HepG2 (cell line): ENCODE results near the gene CES2. TPM values are rescaled to one million over a fixed set of nuclear protein-coding genes. Genes with fewer than 3 reads are reported as not detected.

Experiments used
- ATAC-seq: fragments of 200-7000 bp; cut with Tn5 transposase; 3 replicates; pipeline ENCODE4 v1.9.1; 2020; ENCODE audit warnings: mild to moderate bottlenecking, moderate library complexity
- BruUV-seq: library from RNA; stranded (reverse); fragments of 400-500 nt; replicated peaks from 2 replicates; lab custom pipeline; 2021; lab: Mats Ljungman, UMichigan
- CTCF ChIA-PET: fragments of 300-600 bp; formaldehyde crosslinking; extraction: SDS; loops from one replicate; lab custom pipeline; 2021; ENCODE audit warnings: low total read pairs, inconsistent platforms, low intra/inter-chr PET ratio; lab: Yijun Ruan, JAX
- POLR2A ChIA-PET: fragments of 350-600 bp; sonication (Branson Sonifier 250); formaldehyde crosslinking; loops from one replicate; lab custom pipeline; 2020; ENCODE audit warnings: antibody characterized with exemption, inconsistent platforms; lab: Yijun Ruan, JAX
- DNase-seq: peaks from one replicate; pipeline ENCODE4 v3.0.0-alpha.2; 2015; ENCODE audit warnings: low spot score
- FAIRE-seq: peaks from 3 replicates; lab custom pipeline; 2011; peaks lifted over from hg19 to GRCh38; lab: Jason Lieb, UNC
- H2AFZ ChIP-seq: one replicate; pipeline ENCODE4 v1.6.1; 2011; ENCODE audit warnings: low read length, inconsistent platforms
- H3K27ac ChIP-seq: fragments of 300-600 bp; 3 replicates; pipeline ENCODE4 v1.8.0; 2011; ENCODE audit warnings: mixed run types, mild to moderate bottlenecking, mixed read lengths, low read length, inconsistent platforms; ENCODE audit not compliant: insufficient read depth; ENCODE audit errors: extremely low read length
- H3K27me3 ChIP-seq, 2 experiments: fragments of 200-600 bp in 1 of 2; 2 replicates in 1 of 2; 3 replicates in 1 of 2; pipeline versions ENCODE4 v1.6.0 to v1.8.0; 2011; ENCODE audit warnings: low read length in 2 of 2, mild to moderate bottlenecking in 2 of 2, moderate library complexity in 2 of 2, inconsistent platforms in 1 of 2; ENCODE audit not compliant: insufficient read depth in 2 of 2, control insufficient read depth in 1 of 2
- H3K36me3 ChIP-seq, 2 experiments: fragments of 200-600 bp in 1 of 2; replicated peaks in 1 of 2; 2 replicates in 1 of 2; 3 replicates in 1 of 2; pipeline versions ENCODE4 v1.5.1 to v1.8.0; 2011; ENCODE audit warnings: low read length in 2 of 2, inconsistent platforms in 1 of 2; ENCODE audit not compliant: insufficient read depth in 2 of 2, control insufficient read depth in 1 of 2
- H3K4me1 ChIP-seq: 2 replicates; pipeline ENCODE4 v1.5.1; 2012; ENCODE audit warnings: low read length, inconsistent platforms; ENCODE audit not compliant: insufficient read depth
- H3K4me2 ChIP-seq: 2 replicates; pipeline ENCODE4 v1.6.0; 2011; ENCODE audit warnings: low read depth, low read length, inconsistent platforms
- H3K4me3 ChIP-seq, 3 experiments: fragments of 200-600 bp in 1 of 3; sonication (generic), shearing (Covaris generic) in 1 of 3; replicated peaks in 1 of 3; 2 replicates each; pipeline ENCODE4 v1.5.1; 2011 to 2016; ENCODE audit warnings: low read length in 3 of 3, inconsistent platforms in 2 of 3, low read depth in 2 of 3, mild to moderate bottlenecking in 2 of 3, control low read depth in 1 of 3, mixed read lengths in 1 of 3; ENCODE audit not compliant: insufficient read depth in 1 of 3
- H3K79me2 ChIP-seq: one replicate; pipeline ENCODE4 v1.6.1; 2011; ENCODE audit warnings: low read length, inconsistent platforms; ENCODE audit not compliant: insufficient read depth
- H3K9ac ChIP-seq: 2 replicates; pipeline ENCODE4 v1.6.0; 2011; ENCODE audit warnings: mild to moderate bottlenecking, low read depth, low read length, inconsistent platforms; ENCODE audit not compliant: insufficient read depth
- H3K9me3 ChIP-seq: 2 replicates; pipeline ENCODE4 v1.5.1; 2012; ENCODE audit warnings: mild to moderate bottlenecking, low read length
- H4K20me1 ChIP-seq: 2 replicates; pipeline ENCODE4 v1.6.0; 2011; ENCODE audit warnings: inconsistent platforms, mild to moderate bottlenecking, low read length, moderate library complexity; ENCODE audit not compliant: insufficient read depth
- ADNP ChIP-seq: sonication (generic); formaldehyde crosslinking; IDR thresholded peaks from 2 replicates; pipeline ENCODE4 v1.4.0; 2020; ENCODE audit warnings: missing genetic modification reagents
- ARNT2 ChIP-seq: sonication (generic); formaldehyde crosslinking; IDR thresholded peaks from 2 replicates; pipeline ENCODE4 v1.8.0; 2022; ENCODE audit warnings: mild to moderate bottlenecking, low read depth, missing genetic modification reagents, moderate library complexity
- CBX1 ChIP-seq: IDR thresholded peaks from one replicate; pipeline ENCODE4 v1.6.1; 2016; ENCODE audit warnings: antibody characterized with exemption, low read depth
- CHD4 ChIP-seq: fragments of 200-600 bp; sonication (generic); IDR thresholded peaks from 2 replicates; pipeline ENCODE4 v1.7.0; 2017; ENCODE audit warnings: mild to moderate bottlenecking, low read length, borderline replicate concordance
- EEA1 ChIP-seq: sonication (generic); formaldehyde crosslinking; IDR thresholded peaks from 2 replicates; pipeline ENCODE4 v1.5.1; 2020; ENCODE audit warnings: mild to moderate bottlenecking, missing genetic modification reagents, borderline replicate concordance
- JUND ChIP-seq: sonication (generic); formaldehyde crosslinking; IDR thresholded peaks from 2 replicates; pipeline ENCODE4 v1.8.0; 2022; ENCODE audit warnings: mild to moderate bottlenecking, missing genetic modification reagents
- KDM1A ChIP-seq: IDR thresholded peaks from 2 replicates; pipeline ENCODE4 v1.6.1; 2016; ENCODE audit warnings: missing compliant biosample characterization
- KLF9 ChIP-seq: IDR thresholded peaks from 2 replicates; pipeline ENCODE4 v1.6.1; 2016; ENCODE audit warnings: low read depth
- KMT2B ChIP-seq: IDR thresholded peaks from 2 replicates; pipeline ENCODE4 v1.6.1; 2016; ENCODE audit warnings: missing genetic modification reagents, missing compliant biosample characterization
- MATR3 ChIP-seq: sonication (generic); formaldehyde crosslinking; IDR thresholded peaks from 2 replicates; pipeline ENCODE4 v1.4.0; 2020; ENCODE audit warnings: missing genetic modification reagents
- NKX3-1 ChIP-seq: sonication (generic); formaldehyde crosslinking; IDR thresholded peaks from 2 replicates; pipeline ENCODE4 v1.5.0; 2020; ENCODE audit warnings: missing genetic modification reagents
- RCOR2 ChIP-seq: IDR thresholded peaks from 2 replicates; pipeline ENCODE4 v1.6.1; 2016; ENCODE audit warnings: missing biosample characterization, missing genetic modification reagents
- RFXAP ChIP-seq: sonication (generic); formaldehyde crosslinking; IDR thresholded peaks from 2 replicates; pipeline ENCODE4 v1.4.0; 2020; ENCODE audit warnings: missing genetic modification reagents, borderline replicate concordance
- SIX4 ChIP-seq: sonication (generic); formaldehyde crosslinking; IDR thresholded peaks from 2 replicates; pipeline ENCODE4 v1.4.0; 2020; ENCODE audit warnings: missing genetic modification reagents
- SMARCC2 ChIP-seq: fragments of 450-650 bp; IDR thresholded peaks from 2 replicates; pipeline ENCODE4 v1.6.1; 2017; ENCODE audit warnings: antibody characterized with exemption, mild to moderate bottlenecking
- TEF ChIP-seq: sonication (generic); formaldehyde crosslinking; IDR thresholded peaks from 2 replicates; pipeline ENCODE4 v1.5.0; 2020; ENCODE audit warnings: missing genetic modification reagents
- ZBTB34 ChIP-seq: sonication (generic); formaldehyde crosslinking; IDR thresholded peaks from 2 replicates; pipeline ENCODE4 v1.8.0; 2022; ENCODE audit warnings: mild to moderate bottlenecking, missing genetic modification reagents
- ZMYM3 ChIP-seq: sonication (generic); formaldehyde crosslinking; IDR thresholded peaks from 2 replicates; pipeline ENCODE4 v1.5.1; 2020; ENCODE audit warnings: mild to moderate bottlenecking, missing genetic modification reagents
- ZNF12 ChIP-seq: sonication (generic); formaldehyde crosslinking; IDR thresholded peaks from 2 replicates; pipeline ENCODE4 v1.5.0; 2020; ENCODE audit warnings: missing genetic modification reagents
- ZNF430 ChIP-seq: sonication (generic); formaldehyde crosslinking; IDR thresholded peaks from 2 replicates; pipeline ENCODE4 v1.9.0; 2021; ENCODE audit warnings: mild to moderate bottlenecking, missing genetic modification reagents
- ZNF720 ChIP-seq: sonication (generic); formaldehyde crosslinking; IDR thresholded peaks from 2 replicates; pipeline ENCODE4 v1.4.0; 2020; ENCODE audit warnings: missing genetic modification reagents
- ZNF761 ChIP-seq: sonication (generic); formaldehyde crosslinking; conservative IDR thresholded peaks from 2 replicates; pipeline ENCODE4 v1.4.0; 2020; ENCODE audit warnings: mild to moderate bottlenecking, missing genetic modification reagents
- WGBS: methylation state at CpG from one replicate; pipeline ENCODE4 v1.1.6; 2017; ENCODE audit warnings: low lambda C conversion rate; 5-methylcytosine and 5-hydroxymethylcytosine counted together
- in situ Hi-C: cut with HindIII; loops from 2 replicates; pipeline ENCODE4 v1.10.0; 2017; ENCODE audit warnings: low pct_unique_long_range_greater_than_20kb; ENCODE audit not compliant: extremely low pct_ligation_motif_present
- intact Hi-C: fragments of 100-400 bp; cut with micrococcal nuclease; formaldehyde crosslinking; loops from one replicate; pipeline ENCODE4 v1.10.0; 2022; ENCODE audit not compliant: unreplicated experiment
- polyA plus RNA-seq, 8 experiments: library from polyadenylated mRNA; depleted of rRNA in 3 of 8; stranded (reverse) in 7 of 8; unstranded in 1 of 8; fragments of >200 nt; fragmentation: Illumina TruSeq in 4 of 8; extraction: Trizol in 4 of 8; gene quantifications; 2 replicates each; pipeline versions ENCODE4 v1.2.1 to v1.2.3, GENCODE V29; 2011 to 2016; ENCODE audit warnings: low read depth in 4 of 8, missing spikeins in 1 of 8, mixed read lengths in 1 of 8; ENCODE audit not compliant: insufficient read depth in 1 of 8
- total RNA-seq, 5 experiments: library from RNA; depleted of rRNA; stranded (reverse); fragments of >200 nt; fragmentation: Illumina TruSeq; extraction: Trizol; gene quantifications; 2 replicates each; pipeline ENCODE4 v1.2.3, GENCODE V29; 2016; ENCODE audit warnings: low read depth in 1 of 5
- TF ChIP-seq, protein P1 (sequence below): sonication (generic); formaldehyde crosslinking; IDR thresholded peaks from 2 replicates; pipeline ENCODE4 v1.8.1; 2023; ENCODE audit warnings: mild to moderate bottlenecking, missing genetic modification reagents
- TF ChIP-seq, protein P2 (sequence below): sonication (generic); formaldehyde crosslinking; conservative IDR thresholded peaks from 2 replicates; pipeline ENCODE4 v1.4.0; 2020; ENCODE audit warnings: missing genetic modification reagents

The CES2 gene
- total and polyA plus RNA-seq, 2 of the 13 experiments (the other 11 are each of a cell fraction or from before 2014, with no cell fraction given): 50.6 to 63.8 TPM

DNA sequence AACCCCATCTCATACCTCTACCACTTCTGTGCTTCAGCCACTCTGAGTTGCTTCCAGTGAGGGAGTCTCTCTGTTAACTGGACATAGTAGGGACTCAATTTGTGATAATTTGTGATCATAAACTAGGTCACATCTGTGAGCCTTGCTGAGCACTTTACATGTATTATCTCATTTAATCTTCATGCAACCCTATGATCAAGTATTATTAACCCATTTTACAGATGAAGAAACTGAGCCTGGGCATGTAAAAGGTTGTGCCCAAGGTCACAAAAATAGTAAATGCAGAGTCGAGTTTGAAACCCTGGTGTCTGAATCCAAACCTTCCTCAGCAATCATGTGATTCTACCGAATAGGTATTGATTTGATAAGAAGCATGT lies 36.4 kb upstream of the CES2 start:
- Histone ChIP-seq H3K79me2 (no peaks in the 10 kb centered on the region), H3K4me2 (peak overlapping the region; percentile 71), H2AFZ (no peak overlapping the region), H3K4me3 (no peak overlapping the region), H3K27ac (no peak overlapping the region), H3K36me3 (no peaks in the 10 kb centered on the region), H4K20me1 (no peaks in the 10 kb centered on the region), H3K4me1 (peaks cover 84% of the 10 kb centered on the region), H3K9ac (no peak overlapping the region), H3K9me3 (no peaks in the 10 kb centered on the region), H3K27me3 (peaks cover 0 to 2% of the 10 kb centered on the region in 2 experiments; a peak in 1 of 5 replicates)
- CTCF ChIA-PET: no interaction called here
- intact Hi-C loops (loop anchor here (10.0 kb wide), 1 partner anchor 256 kb away; the partner anchor contains the start of genes B3GNT9, FBXL8 and TRADD), in situ Hi-C loops (no loop called here)
- ATAC-seq (no peak), DNase-seq (no peak), FAIRE-seq (no peak)
- 43% methylated on average over 2 of the region's 2 CpGs for WGBS
- POLR2A ChIA-PET: interaction anchor here (1.0 to 10.3 kb wide), 4 partner anchors 21 to 45 kb away, joined by 3 to 86 read pairs (median 3); partner anchors contain the start of genes CDH16 and CIAO2B
- BruUV-seq: no TSS peak
- TF ChIP-seq ARNT2 (CRISPR knock-in tag): no peak
- TF ChIP-seq SIX4 (CRISPR knock-in tag): no peak
- TF ChIP-seq NKX3-1 (CRISPR knock-in tag): no peak
- peak; percentile 15 for TF ChIP-seq CBX1
- TF ChIP-seq, protein P1, sequence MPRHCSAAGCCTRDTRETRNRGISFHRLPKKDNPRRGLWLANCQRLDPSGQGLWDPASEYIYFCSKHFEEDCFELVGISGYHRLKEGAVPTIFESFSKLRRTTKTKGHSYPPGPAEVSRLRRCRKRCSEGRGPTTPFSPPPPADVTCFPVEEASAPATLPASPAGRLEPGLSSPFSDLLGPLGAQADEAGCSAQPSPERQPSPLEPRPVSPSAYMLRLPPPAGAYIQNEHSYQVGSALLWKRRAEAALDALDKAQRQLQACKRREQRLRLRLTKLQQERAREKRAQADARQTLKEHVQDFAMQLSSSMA (CRISPR knock-in tag): no peak
- TF ChIP-seq ZNF720 (CRISPR knock-in tag): no peak
- TF ChIP-seq MATR3 (CRISPR knock-in tag): no peak
- TF ChIP-seq ZNF12 (CRISPR knock-in tag): no peak
- TF ChIP-seq RFXAP (CRISPR knock-in tag): no peak
- TF ChIP-seq ZNF430 (CRISPR knock-in tag): peak; percentile 33; the same call in 1 of the 2 replicates
- TF ChIP-seq KDM1A (CRISPR knock-in tag): peak; percentile 27; the same call in 1 of the 2 replicates
- 0 out of 2 replicates have a peak, but pooled peaks have one; percentile 39 for TF ChIP-seq RCOR2 (CRISPR knock-in tag)
- no peak for TF ChIP-seq TEF (CRISPR knock-in tag)
- no peak for TF ChIP-seq JUND (CRISPR knock-in tag)
- TF ChIP-seq EEA1 (CRISPR knock-in tag): no peak
- peak; percentile 59 for TF ChIP-seq ZMYM3 (CRISPR knock-in tag)
- no peak for TF ChIP-seq KLF9
- no peak for TF ChIP-seq SMARCC2
- no peak for TF ChIP-seq ZBTB34 (CRISPR knock-in tag)
- TF ChIP-seq CHD4: peak; percentile 94
- TF ChIP-seq, protein P2, sequence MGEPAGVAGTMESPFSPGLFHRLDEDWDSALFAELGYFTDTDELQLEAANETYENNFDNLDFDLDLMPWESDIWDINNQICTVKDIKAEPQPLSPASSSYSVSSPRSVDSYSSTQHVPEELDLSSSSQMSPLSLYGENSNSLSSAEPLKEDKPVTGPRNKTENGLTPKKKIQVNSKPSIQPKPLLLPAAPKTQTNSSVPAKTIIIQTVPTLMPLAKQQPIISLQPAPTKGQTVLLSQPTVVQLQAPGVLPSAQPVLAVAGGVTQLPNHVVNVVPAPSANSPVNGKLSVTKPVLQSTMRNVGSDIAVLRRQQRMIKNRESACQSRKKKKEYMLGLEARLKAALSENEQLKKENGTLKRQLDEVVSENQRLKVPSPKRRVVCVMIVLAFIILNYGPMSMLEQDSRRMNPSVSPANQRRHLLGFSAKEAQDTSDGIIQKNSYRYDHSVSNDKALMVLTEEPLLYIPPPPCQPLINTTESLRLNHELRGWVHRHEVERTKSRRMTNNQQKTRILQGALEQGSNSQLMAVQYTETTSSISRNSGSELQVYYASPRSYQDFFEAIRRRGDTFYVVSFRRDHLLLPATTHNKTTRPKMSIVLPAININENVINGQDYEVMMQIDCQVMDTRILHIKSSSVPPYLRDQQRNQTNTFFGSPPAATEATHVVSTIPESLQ (CRISPR knock-in tag): no peak
- 0 out of 2 replicates have a peak, but pooled peaks have one; percentile 17 for TF ChIP-seq ADNP (CRISPR knock-in tag)
- TF ChIP-seq ZNF761 (CRISPR knock-in tag): 0 out of 2 replicates have a peak, but pooled peaks have one; percentile 32
- no peak for TF ChIP-seq KMT2B
